Activated CD8-positive, alpha-beta T cell treated with anti-CD3 and anti-CD28 coated beads for 36 hours (primary cell): ENCODE measurements around the gene EN2. TPM values are rescaled to one million over a fixed set of nuclear protein-coding genes. Genes with fewer than 3 reads are reported as not detected.

Experiments used
- ATAC-seq: fragments of 200-7000 bp; cut with Tn5 transposase; one replicate; pipeline ENCODE4 v1.10.0; 2021; ENCODE audit warnings: mild to moderate bottlenecking, moderate library complexity
- CTCF ChIA-PET: fragments of 350-600 bp; sonication (Branson Sonifier 250); formaldehyde crosslinking; loops from one replicate; lab custom pipeline; 2021; ENCODE audit warnings: antibody characterized with exemption; lab: Charles Lee
- POLR2A ChIA-PET: fragments of 350-600 bp; sonication (Branson Sonifier 250); formaldehyde crosslinking; loops from one replicate; lab custom pipeline; 2021; ENCODE audit warnings: antibody characterized with exemption; lab: Charles Lee
- DNase-seq: peaks from one replicate; pipeline ENCODE4 v3.0.0-alpha.2; 2020
- H3K27ac Mint-ChIP-seq: one replicate; pipeline ENCODE4 v1.8.0; 2021; ENCODE audit warnings: mild to moderate bottlenecking, mixed read lengths
- H3K27me3 Mint-ChIP-seq: one replicate; pipeline ENCODE4 v1.8.0; 2021; ENCODE audit warnings: mixed read lengths
- H3K36me3 Mint-ChIP-seq: one replicate; pipeline ENCODE4 v1.8.0; 2021; ENCODE audit warnings: low read depth, mixed read lengths
- H3K4me1 Mint-ChIP-seq: one replicate; pipeline ENCODE4 v1.8.0; 2021; ENCODE audit warnings: low read depth, mixed read lengths
- H3K4me3 Mint-ChIP-seq: one replicate; pipeline ENCODE4 v1.8.0; 2021; ENCODE audit warnings: mild to moderate bottlenecking, moderate library complexity, mixed read lengths
- H3K9me3 Mint-ChIP-seq: one replicate; pipeline ENCODE4 v1.8.0; 2021; ENCODE audit warnings: mixed read lengths
- intact Hi-C: fragments of 100-400 bp; cut with micrococcal nuclease; formaldehyde crosslinking; loops from one replicate; pipeline ENCODE4 v1.10.0; 2022
- total RNA-seq, 2 experiments: library from RNA; stranded (reverse); gene quantifications; one replicate each; pipeline ENCODE4 v1.2.3, GENCODE V29; 2021
- TF ChIP-seq, protein P1 (sequence below): fragments of 200-600 bp; IDR thresholded peaks from one replicate; pipeline ENCODE4 v1.8.0; 2022; ENCODE audit warnings: antibody characterized with exemption, mild to moderate bottlenecking

Gene EN2
- total RNA-seq, 2 experiments from 2014 or later = not detected

DNA sequence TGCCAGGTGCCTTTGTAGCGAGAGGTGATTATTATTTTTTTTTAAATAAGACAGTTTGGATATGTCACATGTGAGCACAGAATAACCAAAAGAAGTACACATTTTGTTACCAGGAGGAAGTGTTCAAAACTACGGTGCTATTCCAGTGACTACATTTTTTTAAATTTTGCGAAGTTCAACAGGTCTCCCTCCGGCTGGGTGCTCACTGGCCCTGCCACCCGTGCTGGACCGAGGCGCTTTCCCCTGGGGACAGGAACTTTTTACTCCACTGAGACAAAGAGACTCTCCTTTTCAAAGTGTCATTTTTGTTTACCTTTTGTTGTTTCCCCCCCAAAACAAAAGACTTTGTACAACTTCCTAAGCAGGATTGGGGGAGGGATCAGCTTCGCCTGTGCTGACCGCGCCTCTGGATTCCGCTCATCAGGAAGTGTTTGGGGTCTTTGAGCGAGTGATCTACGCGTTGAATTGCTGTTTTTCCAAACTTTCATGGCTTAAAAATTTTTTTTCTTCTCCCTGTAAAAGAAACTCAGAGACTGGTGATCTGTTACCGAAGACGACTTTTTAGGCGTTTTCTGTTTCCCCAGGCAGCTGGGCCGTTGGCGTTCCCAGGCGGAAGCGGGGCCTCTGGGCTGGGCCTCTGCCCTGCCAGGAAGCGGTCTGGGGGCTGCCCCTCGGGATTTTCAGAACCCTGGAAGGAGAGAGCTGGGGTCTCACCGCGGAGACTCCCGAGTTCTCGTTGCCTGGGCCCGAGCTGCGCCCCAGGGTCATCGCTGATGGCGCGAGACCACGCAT is 7.2 kb downstream of the EN2 start:
- peaks cover 84% of the 10 kb centered on the region for H3K27me3 Mint-ChIP-seq
- TF ChIP-seq, protein P1, sequence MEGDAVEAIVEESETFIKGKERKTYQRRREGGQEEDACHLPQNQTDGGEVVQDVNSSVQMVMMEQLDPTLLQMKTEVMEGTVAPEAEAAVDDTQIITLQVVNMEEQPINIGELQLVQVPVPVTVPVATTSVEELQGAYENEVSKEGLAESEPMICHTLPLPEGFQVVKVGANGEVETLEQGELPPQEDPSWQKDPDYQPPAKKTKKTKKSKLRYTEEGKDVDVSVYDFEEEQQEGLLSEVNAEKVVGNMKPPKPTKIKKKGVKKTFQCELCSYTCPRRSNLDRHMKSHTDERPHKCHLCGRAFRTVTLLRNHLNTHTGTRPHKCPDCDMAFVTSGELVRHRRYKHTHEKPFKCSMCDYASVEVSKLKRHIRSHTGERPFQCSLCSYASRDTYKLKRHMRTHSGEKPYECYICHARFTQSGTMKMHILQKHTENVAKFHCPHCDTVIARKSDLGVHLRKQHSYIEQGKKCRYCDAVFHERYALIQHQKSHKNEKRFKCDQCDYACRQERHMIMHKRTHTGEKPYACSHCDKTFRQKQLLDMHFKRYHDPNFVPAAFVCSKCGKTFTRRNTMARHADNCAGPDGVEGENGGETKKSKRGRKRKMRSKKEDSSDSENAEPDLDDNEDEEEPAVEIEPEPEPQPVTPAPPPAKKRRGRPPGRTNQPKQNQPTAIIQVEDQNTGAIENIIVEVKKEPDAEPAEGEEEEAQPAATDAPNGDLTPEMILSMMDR = no peak
- intact Hi-C loops = loop anchor here (5.0 kb wide), 1 partner anchor 42 kb away; no protein-coding TSS in a partner anchor
- H3K4me1 Mint-ChIP-seq = peaks cover 10% of the 10 kb centered on the region
- ATAC-seq (no peak), DNase-seq (no peak)
- no peaks in the 10 kb centered on the region for H3K9me3 Mint-ChIP-seq
- ChIA-PET POLR2A (interaction anchor here (1.0 kb wide), 1 partner anchor 10 kb away, joined by 3 read pairs; no protein-coding TSS in a partner anchor), CTCF (interaction anchor here (1.2 to 1.5 kb wide), 2 partner anchors 10 to 68 kb away, joined by 3 to 7 read pairs; no protein-coding TSS in a partner anchor)
- H3K4me3 Mint-ChIP-seq = no peak overlapping the region
- no peak overlapping the region for H3K27ac Mint-ChIP-seq
- no peaks in the 10 kb centered on the region for H3K36me3 Mint-ChIP-seq

DNA sequence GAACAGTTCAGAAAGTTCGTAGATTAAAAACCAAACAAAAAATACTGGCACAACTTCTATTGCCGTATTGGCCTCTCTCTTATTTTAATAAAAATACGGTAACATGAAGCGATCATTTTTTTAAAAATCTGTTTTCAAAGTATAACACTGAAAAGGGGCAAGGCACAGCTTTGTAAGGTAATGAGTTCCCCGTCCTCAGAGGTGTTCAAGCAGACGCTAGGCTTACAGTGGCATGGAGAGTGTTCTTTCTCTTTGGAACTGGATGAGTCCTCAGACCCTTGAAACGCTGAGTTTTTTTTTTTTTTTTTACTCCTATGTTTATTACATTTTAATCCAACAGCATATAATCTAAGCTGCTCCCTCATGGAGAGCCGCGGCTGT is 7.8 kb downstream of the EN2 start:
- no peak overlapping the region for H3K27ac Mint-ChIP-seq
- DNase-seq (no peak), ATAC-seq (no peak)
- no peaks in the 10 kb centered on the region for H3K9me3 Mint-ChIP-seq
- peaks cover 84% of the 10 kb centered on the region for H3K27me3 Mint-ChIP-seq
- CTCF ChIA-PET = interaction anchor here (1.2 to 1.5 kb wide), 2 partner anchors 10 to 68 kb away, joined by 3 to 7 read pairs; no protein-coding TSS in a partner anchor
- H3K36me3 Mint-ChIP-seq = no peaks in the 10 kb centered on the region
- TF ChIP-seq, protein P1 = no peak
- intact Hi-C loops = loop anchor here (5.0 kb wide), 1 partner anchor 42 kb away; no protein-coding TSS in a partner anchor
- POLR2A ChIA-PET = interaction anchor here (0.6 to 1.0 kb wide), 4 partner anchors 9 to 196 kb away, joined by 3 read pairs; no protein-coding TSS in a partner anchor
- no peak overlapping the region for H3K4me3 Mint-ChIP-seq
- H3K4me1 Mint-ChIP-seq = peaks cover 10% of the 10 kb centered on the region

DNA sequence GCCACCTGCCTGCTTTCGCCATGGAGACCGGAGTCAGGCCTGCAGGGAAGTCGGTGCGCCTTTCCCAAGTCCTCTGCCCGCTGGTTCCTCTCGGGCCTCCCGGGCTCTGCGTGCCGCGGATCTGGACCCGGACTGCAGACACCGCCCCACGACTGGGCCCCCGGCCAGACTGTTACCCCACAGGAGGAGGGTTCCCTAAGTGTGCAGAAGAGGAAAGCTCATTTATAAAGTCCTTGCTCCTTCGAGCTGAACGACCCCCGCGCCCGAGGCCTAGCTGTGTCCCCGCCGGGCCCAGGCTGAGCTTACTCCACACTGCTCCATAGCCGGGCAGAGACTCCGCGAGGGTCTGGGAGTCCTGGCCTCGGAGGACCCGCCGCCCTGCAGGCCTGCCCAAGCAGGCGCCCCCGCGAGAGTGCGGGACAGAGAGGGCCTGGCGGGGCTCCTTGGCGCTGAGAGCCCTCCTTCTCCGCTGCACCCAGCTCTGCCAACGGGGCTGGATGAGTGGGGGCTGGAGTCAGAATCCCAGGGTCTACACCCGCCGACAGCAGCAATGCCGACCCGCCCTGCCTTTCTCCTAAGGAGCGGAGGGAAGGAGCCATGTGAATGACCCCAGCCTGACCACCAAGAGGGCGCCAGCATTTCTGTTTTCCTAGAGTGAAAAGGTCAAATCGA is 8.3 kb downstream of the EN2 start:
- ChIA-PET POLR2A (interaction anchor here (0.6 to 0.9 kb wide), 4 partner anchors 10 to 619 kb away, joined by 3 read pairs; no protein-coding TSS in a partner anchor), CTCF (interaction anchor here (1.2 to 1.5 kb wide), 2 partner anchors 9 to 67 kb away, joined by 3 to 7 read pairs; no protein-coding TSS in a partner anchor)
- Mint-ChIP-seq H3K4me3 (no peak overlapping the region), H3K4me1 (peaks cover 16% of the 10 kb centered on the region), H3K36me3 (no peaks in the 10 kb centered on the region), H3K9me3 (no peaks in the 10 kb centered on the region), H3K27me3 (peaks cover 84% of the 10 kb centered on the region), H3K27ac (no peak overlapping the region)
- TF ChIP-seq, protein P1 = no peak
- ATAC-seq (no peak), DNase-seq (no peak)
- intact Hi-C loops = loop anchor here (5.0 kb wide), 1 partner anchor 41 kb away; no protein-coding TSS in a partner anchor

DNA sequence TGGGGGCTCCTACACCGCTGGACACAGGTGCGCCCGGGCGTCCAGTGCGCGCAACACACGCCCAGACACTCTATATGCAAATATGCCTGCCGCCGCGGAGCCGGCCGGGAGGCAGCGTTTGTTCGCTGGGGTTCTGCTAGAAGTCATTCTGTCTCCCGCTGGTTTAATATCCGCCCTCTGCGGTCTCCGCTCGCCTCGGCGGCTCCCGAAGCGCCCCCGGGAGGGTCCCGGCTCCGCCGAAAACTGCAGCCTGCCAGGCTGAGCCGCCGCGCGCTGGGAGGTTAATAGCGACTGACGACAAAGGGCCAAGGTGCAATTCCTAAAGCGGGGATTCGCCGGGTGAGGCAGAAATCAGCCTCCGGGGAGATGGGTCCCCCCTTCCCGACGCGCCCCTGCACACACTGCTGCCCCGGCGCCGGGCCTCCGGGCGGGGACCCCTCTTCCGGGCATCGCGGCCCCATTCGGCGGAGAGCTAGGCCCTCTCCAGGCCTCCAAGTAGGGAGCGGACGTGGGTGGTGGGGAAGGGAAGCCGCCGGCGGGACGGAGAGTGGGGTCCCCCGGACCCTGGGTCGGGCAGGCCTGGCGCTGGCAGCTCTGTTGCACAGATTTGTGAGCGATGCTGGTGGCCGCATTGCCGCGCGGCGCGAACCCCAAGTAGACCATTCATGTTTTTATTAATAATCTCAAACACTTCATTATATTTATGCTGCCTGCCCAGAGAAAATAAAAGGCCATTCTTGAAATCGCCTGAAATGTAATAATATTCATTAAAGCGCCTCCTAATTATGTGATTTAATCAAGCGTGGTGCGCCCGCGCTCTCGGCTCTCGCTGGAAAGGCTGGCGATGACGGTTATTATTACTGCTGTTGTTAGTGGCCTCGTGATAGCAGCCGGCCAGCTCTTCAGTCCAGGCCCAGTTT is 9.1 kb downstream of the EN2 start:
- Mint-ChIP-seq H3K27me3 (peaks cover 83% of the 10 kb centered on the region), H3K4me1 (peaks cover 17% of the 10 kb centered on the region), H3K36me3 (no peaks in the 10 kb centered on the region), H3K27ac (no peak overlapping the region), H3K9me3 (no peaks in the 10 kb centered on the region), H3K4me3 (no peak overlapping the region)
- CTCF ChIA-PET = interaction anchor here (1.5 kb wide), 1 partner anchor 8 kb away, joined by 7 read pairs; no protein-coding TSS in a partner anchor
- DNase-seq (peak; percentile 77), ATAC-seq (peak; percentile 85)
- TF ChIP-seq, protein P1 = no peak
- POLR2A ChIA-PET = interaction anchor here (0.7 to 0.9 kb wide), 2 partner anchors 10 to 620 kb away, joined by 3 read pairs; no protein-coding TSS in a partner anchor
- intact Hi-C loops = loop anchor here (5.0 kb wide), 1 partner anchor 40 kb away; no protein-coding TSS in a partner anchor
